ENCODE data around the gene SYNE2. TPM values are rescaled to one million over a fixed set of nuclear protein-coding genes. Genes with fewer than 3 reads are reported as not detected.
"Not testable (repeated sequence)": the region's sequence is repeated elsewhere in the genome, so short reads cannot be mapped to it uniquely, and the experiment has no call there.

Gene SYNE2
- polyA plus RNA-seq, 1 donor from 2014 or later = 82.3 TPM

- peaks cover 70% of the 10 kb centered on the region for H3K79me2 ChIP-seq (replicated peaks; ENCODE audit: insufficient read depth, low read length)
Observed at GRCh38 chr14:63867933-63868921, 15.4 kb downstream of the SYNE2 start.

GRCh38 chr14:63869940-63870752, 17.3 kb downstream of the SYNE2 start:
- not testable (repeated sequence) for H3K4me3 ChIP-seq (ENCODE audit: low read length); H3F3A ChIP-seq (ENCODE audit: insufficient read depth, low read length, poor library complexity, severe bottlenecking); H3K27ac ChIP-seq (ENCODE audit: low read length); H2AFZ ChIP-seq (ENCODE audit: low read depth, low read length); H3K27me3 ChIP-seq (ENCODE audit: insufficient read depth, low read depth, low read length); H3K9me3 ChIP-seq (ENCODE audit: low read length); H3K36me3 ChIP-seq (ENCODE audit: insufficient read depth, low read length); H3K4me2 ChIP-seq (ENCODE audit: low read length); H3K9me2 ChIP-seq (ENCODE audit: insufficient read depth, low read length); H4K20me1 ChIP-seq (ENCODE audit: insufficient read depth); H3K9ac ChIP-seq (ENCODE audit: low read length)
- peaks cover 63% of the 10 kb centered on the region for H3K79me2 ChIP-seq (replicated peaks; ENCODE audit: insufficient read depth, low read length)

More at GRCh38 chr14:63867933-63868921, 15.4 kb downstream of the SYNE2 start:
- Histone ChIP-seq H3K9ac (ENCODE audit: low read length) (no peak overlapping the region), H3K4me2 (ENCODE audit: low read length) (no peak overlapping the region), H2AFZ (ENCODE audit: low read depth, low read length) (no peak overlapping the region), H3K9me2 (ENCODE audit: insufficient read depth, low read length) (no peaks in the 10 kb centered on the region), H3K27me3 (ENCODE audit: insufficient read depth, low read depth, low read length) (no peaks in the 10 kb centered on the region), H3K9me3 (ENCODE audit: low read length) (no peaks in the 10 kb centered on the region), H3F3A (ENCODE audit: insufficient read depth, low read length, poor library complexity, severe bottlenecking) (no peaks in the 10 kb centered on the region), H3K4me3 (ENCODE audit: low read length) (no peak overlapping the region), H4K20me1 (ENCODE audit: insufficient read depth) (no peaks in the 10 kb centered on the region), H3K36me3 (ENCODE audit: insufficient read depth, low read length) (no peaks in the 10 kb centered on the region), H3K27ac (ENCODE audit: low read length) (no peak overlapping the region)
- TF ChIP-seq TAF1 (IDR thresholded peaks at IDR 0.05; ENCODE audit: low read depth) (no peak), EP300 (conservative IDR thresholded peaks at IDR 0.05; ENCODE audit: poor library complexity, severe bottlenecking) (no peak), REST (IDR thresholded peaks at IDR 0.05; ENCODE audit: borderline replicate concordance) (no peak), EZH2 (IDR thresholded peaks at IDR 0.05; ENCODE audit: borderline replicate concordance, insufficient read depth, low read length, poor library complexity, severe bottlenecking) (no peak), SMC3 (conservative IDR thresholded peaks at IDR 0.05; ENCODE audit: poor library complexity) (no peak), POLR2AphosphoS5 (IDR thresholded peaks at IDR 0.05) (no peak), RAD21 (conservative IDR thresholded peaks at IDR 0.05) (no peak), MXI1 (conservative IDR thresholded peaks at IDR 0.05; ENCODE audit: poor library complexity, severe bottlenecking) (no peak), CTCF (IDR thresholded peaks at IDR 0.05; ENCODE audit: poor library complexity, severe bottlenecking) (no peak)

- not testable (repeated sequence) for H3K27me3 ChIP-seq (ENCODE audit: insufficient read depth, low read depth, low read length); H2AFZ ChIP-seq (ENCODE audit: low read depth, low read length); H3K27ac ChIP-seq (ENCODE audit: low read length); H3F3A ChIP-seq (ENCODE audit: insufficient read depth, low read length, poor library complexity, severe bottlenecking); H3K36me3 ChIP-seq (ENCODE audit: insufficient read depth, low read length); H3K9me2 ChIP-seq (ENCODE audit: insufficient read depth, low read length); H3K4me2 ChIP-seq (ENCODE audit: low read length); H4K20me1 ChIP-seq (ENCODE audit: insufficient read depth); H3K4me3 ChIP-seq (ENCODE audit: low read length); H3K9ac ChIP-seq (ENCODE audit: low read length); H3K9me3 ChIP-seq (ENCODE audit: low read length)
- peaks cover 67% of the 10 kb centered on the region for H3K79me2 ChIP-seq (replicated peaks; ENCODE audit: insufficient read depth, low read length)
Observed at GRCh38 chr14:63870753-63871037, 17.9 kb downstream of the SYNE2 start.

All from neural cell (in vitro differentiated cells).